Keratinocyte (primary cell): ENCODE results near the gene VSIG10L2.

ENCODE experiments used
- EZH2 ChIP-seq: IDR thresholded peaks from one replicate; pipeline ENCODE4 v1.6.1; 2012; ENCODE audit warnings: inconsistent platforms, mild to moderate bottlenecking, low read length, moderate library complexity
- TF ChIP-seq, protein P1 (sequence below), 3 experiments: IDR thresholded peaks in 1 of 3; conservative IDR thresholded peaks in 1 of 3; optimal IDR thresholded peaks in 1 of 3; 2 replicates in 2 of 3; 3 replicates in 1 of 3; pipeline versions ENCODE3 to v1.5.1; 2011; ENCODE audit warnings: low read length in 3 of 3, mild to moderate bottlenecking in 3 of 3, moderate library complexity in 2 of 3, control low read depth in 1 of 3, inconsistent platforms in 1 of 3; ENCODE audit not compliant: insufficient read depth in 2 of 3; ENCODE audit errors: extremely low read depth in 1 of 3

- TF ChIP-seq, protein P1, sequence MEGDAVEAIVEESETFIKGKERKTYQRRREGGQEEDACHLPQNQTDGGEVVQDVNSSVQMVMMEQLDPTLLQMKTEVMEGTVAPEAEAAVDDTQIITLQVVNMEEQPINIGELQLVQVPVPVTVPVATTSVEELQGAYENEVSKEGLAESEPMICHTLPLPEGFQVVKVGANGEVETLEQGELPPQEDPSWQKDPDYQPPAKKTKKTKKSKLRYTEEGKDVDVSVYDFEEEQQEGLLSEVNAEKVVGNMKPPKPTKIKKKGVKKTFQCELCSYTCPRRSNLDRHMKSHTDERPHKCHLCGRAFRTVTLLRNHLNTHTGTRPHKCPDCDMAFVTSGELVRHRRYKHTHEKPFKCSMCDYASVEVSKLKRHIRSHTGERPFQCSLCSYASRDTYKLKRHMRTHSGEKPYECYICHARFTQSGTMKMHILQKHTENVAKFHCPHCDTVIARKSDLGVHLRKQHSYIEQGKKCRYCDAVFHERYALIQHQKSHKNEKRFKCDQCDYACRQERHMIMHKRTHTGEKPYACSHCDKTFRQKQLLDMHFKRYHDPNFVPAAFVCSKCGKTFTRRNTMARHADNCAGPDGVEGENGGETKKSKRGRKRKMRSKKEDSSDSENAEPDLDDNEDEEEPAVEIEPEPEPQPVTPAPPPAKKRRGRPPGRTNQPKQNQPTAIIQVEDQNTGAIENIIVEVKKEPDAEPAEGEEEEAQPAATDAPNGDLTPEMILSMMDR (optimal IDR thresholded peaks at IDR 0.05 in 1 of 3, IDR thresholded peaks at IDR 0.05 in 1 of 3, conservative IDR thresholded peaks at IDR 0.05 in 1 of 3; ENCODE audit: extremely low read depth in 1 of 3, insufficient read depth in 2 of 3, low read length in 3 of 3): no peak
- no peak for TF ChIP-seq EZH2
Measured at GRCh38 chr11:125954945-125955640, 9.2 kb downstream of the VSIG10L2 start.
